HUES64 (cell line): ENCODE results near the gene NODAL. TPM values are rescaled to one million over a fixed set of nuclear protein-coding genes. Genes with fewer than 3 reads are reported as not detected.
A peak's percentile ranks its signal among the peaks of the same experiment; 100 is the strongest.
"Not testable (repeated sequence)": the region's sequence is repeated elsewhere in the genome, so short reads cannot be mapped to it uniquely, and the experiment has no call there.

ENCODE experiments used
- H3K27ac ChIP-seq: 2 replicates; pipeline ENCODE4 v1.7.0; 2013; ENCODE audit warnings: low read depth, low read length, inconsistent platforms
- H3K27me3 ChIP-seq: 2 replicates; pipeline ENCODE4 v1.6.1; 2013; ENCODE audit warnings: mild to moderate bottlenecking, low read length; ENCODE audit not compliant: insufficient read depth
- H3K36me3 ChIP-seq: 2 replicates; pipeline ENCODE4 v1.6.1; 2013; ENCODE audit warnings: mild to moderate bottlenecking, low read length; ENCODE audit not compliant: insufficient read depth
- H3K4me1 ChIP-seq: 2 replicates; pipeline ENCODE4 v1.6.1; 2013; ENCODE audit warnings: mild to moderate bottlenecking, low read length, moderate library complexity; ENCODE audit not compliant: insufficient read depth
- H3K4me3 ChIP-seq: 2 replicates; pipeline ENCODE4 v1.5.1; 2013; ENCODE audit warnings: mild to moderate bottlenecking, low read length, moderate library complexity
- H3K9ac ChIP-seq: 2 replicates; pipeline ENCODE4 v1.6.1; 2013; ENCODE audit warnings: mild to moderate bottlenecking, low read depth, low read length
- H3K9me3 ChIP-seq: 2 replicates; pipeline ENCODE4 v1.6.1; 2013; ENCODE audit warnings: low read depth, low read length; ENCODE audit not compliant: insufficient read depth
- WGBS: fragments of 150-250, 120-280 bp; methylation state at CpG from one replicate; pipeline ENCODE4 v1.1.7; 2013; ENCODE audit warnings: missing lambda C conversion rate; 5-methylcytosine and 5-hydroxymethylcytosine counted together
- polyA plus RNA-seq, 2 experiments: library from polyadenylated mRNA; stranded (reverse); fragments of 50-300 nt; gene quantifications; one replicate each; pipeline ENCODE4 v1.2.3, GENCODE V29; 2013

NODAL gene
- 34.6 TPM for polyA plus RNA-seq (2013, experiment 1 of 2)
- polyA plus RNA-seq (2013, experiment 2 of 2), result 31.5 TPM

GRCh38 chr10:70441161-70441894 lies at the start of gene NODAL:
NODAL (minus strand) TSS chr10:70441681; CDS start chr10:70441667, 14 bp downstream.
- Histone ChIP-seq H3K27me3 (peaks cover 52% of the 10 kb centered on the region), H3K9ac (peak within 1 kb of the TSS; percentile 71), H3K4me1 (peaks cover 19% of the 10 kb centered on the region), H3K36me3 (no peaks in the 10 kb centered on the region), H3K4me3 (peak within 1 kb of the TSS; percentile 70), H3K9me3 (no peaks in the 10 kb centered on the region), H3K27ac (peak within 1 kb of the TSS; percentile 74; the same call in 1 of the 2 replicates)
- WGBS, result under 1% methylated on average over 59 of the region's 60 CpGs

- peaks cover 8% of the 10 kb centered on the region; the same call in 1 of the 2 replicates for H3K36me3 ChIP-seq
- 93% methylated on average over 4 of the region's 4 CpGs for WGBS
- H3K27ac ChIP-seq, result no peak overlapping the region
- no peaks in the 10 kb centered on the region for H3K27me3 ChIP-seq
- H3K9ac ChIP-seq, result no peak overlapping the region
- H3K4me3 ChIP-seq, result no peak overlapping the region
- peaks cover 28% of the 10 kb centered on the region for H3K4me1 ChIP-seq
- no peaks in the 10 kb centered on the region for H3K9me3 ChIP-seq
Measured at GRCh38 chr10:70490142-70490541, 48.7 kb upstream of the NODAL start.

DNA sequence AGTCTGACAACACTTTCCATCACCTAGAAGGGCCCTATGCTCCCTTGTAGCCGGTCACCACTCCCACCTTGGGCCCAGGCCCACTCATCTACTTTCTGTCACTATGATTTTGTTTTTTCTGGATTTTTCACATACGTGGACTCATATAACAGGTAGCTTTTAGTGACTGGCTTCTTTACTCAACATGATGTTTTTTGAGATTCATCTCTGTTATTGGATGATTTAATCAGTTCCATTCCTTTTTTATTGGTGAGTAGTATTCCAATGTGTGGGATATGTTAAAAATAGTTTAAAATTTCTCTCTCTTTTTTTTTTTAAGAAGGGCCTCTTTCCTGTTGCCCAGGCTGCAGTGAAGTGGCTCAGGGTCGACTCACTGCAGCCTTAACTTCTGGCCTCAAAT lies 46.3 kb upstream of the NODAL start:
- H3K4me1 ChIP-seq, result peaks cover 9% of the 10 kb centered on the region; the same call in 1 of the 2 replicates

DNA sequence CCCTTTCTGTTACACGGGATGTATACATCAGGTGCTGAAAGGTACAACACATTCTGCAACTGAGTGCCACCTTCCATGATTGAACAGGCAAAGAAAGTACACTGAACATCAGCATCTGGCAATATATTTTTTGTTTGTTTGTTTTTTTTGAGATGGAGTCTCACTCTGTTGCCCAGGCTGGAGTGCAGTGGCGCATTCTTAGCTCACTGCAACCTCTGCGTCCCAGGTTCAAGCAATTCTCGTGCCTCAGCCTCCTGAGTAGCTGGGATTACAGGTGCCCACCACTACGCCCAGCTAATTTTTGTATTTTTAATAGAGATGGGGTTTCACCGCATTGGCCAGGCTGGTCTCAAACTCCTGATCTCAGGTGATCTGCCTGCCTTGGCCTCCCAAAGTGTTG lies 42.4 kb upstream of the NODAL start:
- not testable (repeated sequence) for H3K27ac ChIP-seq, H3K9me3 ChIP-seq, H3K9ac ChIP-seq, H3K4me3 ChIP-seq, H3K27me3 ChIP-seq
- H3K4me1 ChIP-seq, result peaks cover 15% of the 10 kb centered on the region
- 95% methylated on average over 6 of the region's 6 CpGs for WGBS
- H3K36me3 ChIP-seq, result peaks cover 10% of the 10 kb centered on the region

More for the DNA sequence above, 46.3 kb upstream of the NODAL start:
- Histone ChIP-seq H3K27me3 (no peaks in the 10 kb centered on the region), H3K9ac (no peak overlapping the region), H3K27ac (no peak overlapping the region), H3K9me3 (no peaks in the 10 kb centered on the region), H3K36me3 (peaks cover 10% of the 10 kb centered on the region), H3K4me3 (no peak overlapping the region)
- WGBS, result 97% methylated on average over 3 of the region's 3 CpGs

DNA sequence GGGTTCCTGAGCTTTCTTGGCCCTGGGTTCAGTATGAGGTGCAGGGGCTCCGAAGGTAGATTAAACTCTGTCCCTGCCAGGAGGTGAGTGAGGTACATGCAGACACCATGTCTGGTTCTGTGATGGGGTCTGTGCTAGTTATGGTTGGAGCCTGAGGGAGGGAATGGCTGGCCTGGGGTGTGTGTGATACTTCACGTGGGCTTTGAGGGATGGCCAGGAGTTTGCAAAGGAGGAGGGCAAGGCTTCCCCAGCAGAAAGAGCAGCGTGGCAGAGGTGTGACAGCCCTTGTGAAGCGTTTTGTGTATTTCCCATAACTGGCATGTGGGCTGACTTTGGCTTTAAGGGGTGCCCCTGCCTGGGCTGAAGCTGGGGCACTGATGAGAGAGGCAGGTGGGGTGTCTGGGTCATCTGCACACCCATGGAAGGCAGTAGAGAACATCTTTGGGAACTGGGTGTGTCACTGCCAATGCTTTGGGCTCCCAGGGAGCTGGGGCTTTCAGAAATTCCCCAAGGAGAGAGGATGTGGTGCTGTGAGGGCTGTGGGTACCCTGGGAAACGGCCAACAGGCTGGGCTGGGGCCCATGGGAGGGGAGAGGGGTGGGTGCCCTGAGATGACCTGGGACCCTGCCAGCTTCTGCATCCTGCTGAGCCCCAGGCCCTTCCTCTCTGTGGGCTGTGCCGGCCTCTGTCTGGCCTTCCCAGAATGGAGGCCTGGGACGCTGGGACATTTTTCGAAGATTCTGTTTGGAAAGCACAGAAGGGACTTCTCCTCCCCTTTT lies 41.7 kb upstream of the NODAL start:
- no peaks in the 10 kb centered on the region for H3K27me3 ChIP-seq
- H3K4me1 ChIP-seq, result peaks cover 15% of the 10 kb centered on the region

GRCh38 chr10:70481831-70482530 lies 40.5 kb upstream of the NODAL start:
- Histone ChIP-seq H3K9ac (no peak overlapping the region), H3K9me3 (no peaks in the 10 kb centered on the region), H3K36me3 (peaks cover 10% of the 10 kb centered on the region), H3K27ac (no peak overlapping the region), H3K27me3 (peaks cover 6% of the 10 kb centered on the region; the same call in 1 of the 2 replicates), H3K4me3 (no peak overlapping the region), H3K4me1 (peaks cover 19% of the 10 kb centered on the region)
- WGBS, result 86% methylated on average over 7 of the region's 7 CpGs

More for the DNA sequence above, 41.7 kb upstream of the NODAL start:
- WGBS, result 64% methylated on average over 8 of the region's 8 CpGs
- no peak overlapping the region for H3K27ac ChIP-seq
- no peaks in the 10 kb centered on the region for H3K9me3 ChIP-seq
- H3K9ac ChIP-seq, result no peak overlapping the region
- peaks cover 10% of the 10 kb centered on the region for H3K36me3 ChIP-seq
- H3K4me3 ChIP-seq, result no peak overlapping the region

- peaks cover 15% of the 10 kb centered on the region; the same call in 1 of the 2 replicates for H3K27me3 ChIP-seq
- H3K36me3 ChIP-seq, result peaks cover 9% of the 10 kb centered on the region
- peaks cover 19% of the 10 kb centered on the region for H3K4me1 ChIP-seq
- WGBS, result 88% methylated on average over 9 of the region's 9 CpGs
- no peak overlapping the region for H3K4me3 ChIP-seq
- no peak overlapping the region for H3K9ac ChIP-seq
- H3K27ac ChIP-seq, result no peak overlapping the region
- no peaks in the 10 kb centered on the region for H3K9me3 ChIP-seq
Measured at GRCh38 chr10:70481105-70481504, 39.6 kb upstream of the NODAL start.

- no peaks in the 10 kb centered on the region for H3K9me3 ChIP-seq
- no peak overlapping the region for H3K9ac ChIP-seq
- WGBS, result 68% methylated on average over 8 of the region's 9 CpGs
- peaks cover 3% of the 10 kb centered on the region; the same call in 1 of the 2 replicates for H3K36me3 ChIP-seq
- peak overlapping the region; percentile 60; the same call in 1 of the 2 replicates for H3K4me3 ChIP-seq
- H3K27me3 ChIP-seq, result peaks cover 15% of the 10 kb centered on the region; the same call in 1 of the 2 replicates
- H3K4me1 ChIP-seq, result peaks cover 19% of the 10 kb centered on the region
- no peak overlapping the region for H3K27ac ChIP-seq
Measured at GRCh38 chr10:70480239-70480861, 38.9 kb upstream of the NODAL start.

DNA sequence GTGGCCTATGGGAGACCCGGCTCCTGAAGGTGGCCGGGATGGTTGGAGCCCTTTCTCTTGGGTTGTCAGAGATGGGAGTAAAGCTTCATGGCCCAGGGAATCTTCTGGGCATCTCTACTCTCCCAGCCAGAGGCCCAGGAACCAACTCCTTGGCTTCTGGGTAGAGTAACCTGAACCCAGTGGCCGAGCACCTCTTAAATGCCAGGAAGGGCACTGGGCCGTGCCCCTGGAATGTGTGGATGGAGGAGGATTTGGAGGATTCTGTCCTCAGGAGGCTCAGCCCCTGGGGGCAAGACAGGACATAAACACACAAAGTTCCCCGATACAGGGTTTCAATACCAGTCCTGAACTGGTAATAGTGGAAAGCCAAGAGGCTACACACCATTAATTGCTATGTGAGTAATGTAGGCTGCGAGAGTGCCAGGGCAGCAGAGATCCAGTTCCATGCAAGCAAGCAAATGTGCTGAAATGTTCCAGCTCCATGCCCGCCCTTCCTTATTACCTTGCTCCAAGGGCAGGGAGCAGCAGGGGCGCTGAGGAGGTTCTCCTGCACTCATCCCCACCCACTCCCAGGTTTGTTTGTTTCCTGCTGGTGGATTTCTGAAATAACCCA lies 38.3 kb upstream of the NODAL start:
- Histone ChIP-seq H3K27ac (no peak overlapping the region), H3K36me3 (peaks cover 1% of the 10 kb centered on the region; the same call in 1 of the 2 replicates), H3K9ac (no peak overlapping the region), H3K4me3 (peak overlapping the region; percentile 60), H3K27me3 (peaks cover 15% of the 10 kb centered on the region; the same call in 1 of the 2 replicates), H3K9me3 (no peaks in the 10 kb centered on the region), H3K4me1 (peaks cover 19% of the 10 kb centered on the region)
- whole genome bisulfite sequencing, result 65% methylated on average over 7 of the region's 8 CpGs

GRCh38 chr10:70479165-70479581 lies 37.7 kb upstream of the NODAL start:
- Histone ChIP-seq H3K9me3 (no peaks in the 10 kb centered on the region), H3K9ac (peak overlapping the region; percentile 79), H3K27ac (no peak overlapping the region), H3K4me1 (peaks cover 19% of the 10 kb centered on the region), H3K27me3 (peaks cover 15% of the 10 kb centered on the region; the same call in 1 of the 2 replicates), H3K4me3 (peak overlapping the region; percentile 60), H3K36me3 (no peaks in the 10 kb centered on the region)
- WGBS, result 14% methylated on average over 11 of the region's 11 CpGs
